GM12892 (cell line): ENCODE data around the gene MOSPD3.
A peak's percentile ranks its signal among the peaks of the same experiment; 100 is the strongest.

ENCODE experiments used
- POLR2A ChIP-seq: IDR thresholded peaks from 2 replicates; pipeline ENCODE4 v1.6.1; 2011; ENCODE audit warnings: low read depth, low read length, control low read depth
- TAF1 ChIP-seq: IDR thresholded peaks from 2 replicates; pipeline ENCODE4 v1.6.1; 2011; ENCODE audit warnings: low read depth, mild to moderate bottlenecking, control low read depth, low read length, borderline replicate concordance

DNA sequence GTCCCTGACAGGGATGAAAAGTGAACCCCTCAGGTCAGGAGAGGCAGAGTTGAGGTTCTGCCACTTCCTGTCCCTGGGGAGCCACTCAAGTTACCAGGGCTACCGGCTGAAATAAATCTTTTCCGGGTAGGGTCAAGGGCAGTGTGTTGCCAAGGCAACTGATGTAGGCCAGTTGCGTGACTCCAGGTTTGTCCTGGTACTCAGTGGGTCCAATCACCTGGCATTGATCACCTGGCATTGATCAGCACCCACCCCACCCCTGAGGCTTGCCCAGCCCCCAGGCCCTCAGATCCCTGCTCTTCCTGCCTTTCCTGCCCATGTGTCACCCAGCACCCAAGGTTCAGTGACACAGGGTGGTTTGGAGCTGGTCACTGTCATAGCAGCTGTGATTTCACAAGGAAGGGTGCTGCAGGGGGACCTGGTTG, 44.6 kb upstream of the MOSPD3 start:
- 0 out of 2 replicates have a peak, but pooled peaks have one; percentile 0 for TF ChIP-seq POLR2A
- no peak for TF ChIP-seq TAF1
